Measurements from ENCODE around the gene PTPN22. TPM values are rescaled to one million over a fixed set of nuclear protein-coding genes. Genes with fewer than 3 reads are reported as not detected.

The PTPN22 gene
- total RNA-seq, 1 donor from 2014 or later, result 14.1 TPM

GRCh38 chr1:113765306-113766230, 105.9 kb downstream of the PTPN22 start:
- H3K9me3 ChIP-seq, result no peaks in the 10 kb centered on the region
- no peak for TF ChIP-seq CTCF (IDR thresholded peaks at IDR 0.05)
- H3K27me3 ChIP-seq (ENCODE audit: low read depth), result no peaks in the 10 kb centered on the region
- peaks cover 11% of the 10 kb centered on the region for H3K4me1 ChIP-seq
- H3K27ac ChIP-seq, result no peak overlapping the region
- DNase-seq (no peak), ATAC-seq (no peak)
- intact Hi-C loops (cut with DNase I), result no loop called here
- H3K36me3 ChIP-seq, result peaks cover 42% of the 10 kb centered on the region
- H3K4me3 ChIP-seq, result no peak overlapping the region

Other genes with a start within 250 kb of the PTPN22 start
- 18.3 TPM for gene PHTF1, start 112.2 kb downstream of the PTPN22 start, total RNA-seq
- gene RSBN1, start 59.2 kb downstream of the PTPN22 start, total RNA-seq, result 21.0 TPM
- 1.3 TPM for gene BCL2L15, start 15.9 kb upstream of the PTPN22 start, total RNA-seq
- 16.3 TPM for gene AP4B1, start 33.1 kb upstream of the PTPN22 start, total RNA-seq
- gene DCLRE1B, start 33.6 kb upstream of the PTPN22 start, total RNA-seq, result 8.3 TPM
- gene HIPK1, start 57.6 kb upstream of the PTPN22 start, total RNA-seq, result 95.0 TPM
- 38.9 TPM for gene OLFML3, start 107.8 kb upstream of the PTPN22 start, total RNA-seq

Measured in lower lobe of right lung (tissue), 2 donors.